ENCODE measurements around the gene NETO2. TPM values are rescaled to one million over a fixed set of nuclear protein-coding genes. Genes with fewer than 3 reads are reported as not detected.

Gene NETO2
- total and polyA plus RNA-seq, 2 of the 13 experiments (the other 11 are each of a cell fraction or from before 2014, with no cell fraction given): 8.2 to 13.5 TPM

DNA sequence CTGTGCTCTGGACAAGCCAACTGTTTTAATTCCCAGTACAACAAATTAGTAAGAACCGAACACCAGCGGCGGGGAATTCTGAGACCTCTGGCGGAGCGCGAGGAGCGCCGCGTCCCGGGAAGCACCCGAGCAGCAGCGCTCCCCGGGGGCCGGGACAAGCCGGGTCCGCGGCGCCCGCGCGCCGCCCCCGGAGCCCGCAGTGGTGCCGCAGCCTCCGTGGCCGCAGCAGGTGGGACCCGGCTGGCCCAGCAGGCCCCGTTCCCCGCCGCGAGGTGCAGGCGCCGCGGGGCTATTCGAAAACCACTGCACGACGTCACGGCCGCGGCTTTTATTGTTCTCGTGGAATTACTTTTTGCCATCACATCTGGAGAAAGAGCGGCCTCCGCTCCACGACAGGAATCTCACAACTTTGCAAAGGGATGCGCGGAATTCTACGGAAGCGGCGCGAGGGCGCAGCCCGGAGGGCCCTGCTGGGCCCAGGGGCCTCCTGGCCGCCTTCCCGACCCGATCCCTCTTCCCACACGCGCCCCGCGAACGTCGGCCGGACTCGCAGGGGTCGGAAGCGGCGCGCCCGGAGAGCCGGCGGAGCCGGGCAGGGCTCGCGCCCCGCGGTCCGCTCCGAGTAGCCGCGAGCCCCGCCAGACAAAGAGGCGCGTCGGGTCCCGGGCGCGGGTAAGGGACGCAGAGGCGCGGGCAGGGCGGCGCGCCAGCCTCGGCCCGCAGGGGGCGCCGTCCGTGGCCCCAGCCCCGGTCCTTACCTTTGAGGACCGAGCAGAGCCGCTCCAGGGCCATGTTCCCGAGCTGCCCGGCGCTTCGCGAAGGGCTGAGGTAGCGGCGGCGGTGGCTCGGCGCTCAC lies 696 bp downstream of the NETO2 start (continued):
- TF ChIP-seq, protein P1, sequence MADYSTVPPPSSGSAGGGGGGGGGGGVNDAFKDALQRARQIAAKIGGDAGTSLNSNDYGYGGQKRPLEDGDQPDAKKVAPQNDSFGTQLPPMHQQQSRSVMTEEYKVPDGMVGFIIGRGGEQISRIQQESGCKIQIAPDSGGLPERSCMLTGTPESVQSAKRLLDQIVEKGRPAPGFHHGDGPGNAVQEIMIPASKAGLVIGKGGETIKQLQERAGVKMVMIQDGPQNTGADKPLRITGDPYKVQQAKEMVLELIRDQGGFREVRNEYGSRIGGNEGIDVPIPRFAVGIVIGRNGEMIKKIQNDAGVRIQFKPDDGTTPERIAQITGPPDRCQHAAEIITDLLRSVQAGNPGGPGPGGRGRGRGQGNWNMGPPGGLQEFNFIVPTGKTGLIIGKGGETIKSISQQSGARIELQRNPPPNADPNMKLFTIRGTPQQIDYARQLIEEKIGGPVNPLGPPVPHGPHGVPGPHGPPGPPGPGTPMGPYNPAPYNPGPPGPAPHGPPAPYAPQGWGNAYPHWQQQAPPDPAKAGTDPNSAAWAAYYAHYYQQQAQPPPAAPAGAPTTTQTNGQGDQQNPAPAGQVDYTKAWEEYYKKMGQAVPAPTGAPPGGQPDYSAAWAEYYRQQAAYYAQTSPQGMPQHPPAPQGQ (CRISPR knock-in tag; IDR thresholded peaks at IDR 0.05; ENCODE audit: borderline replicate concordance): no peak
- TF ChIP-seq FLYWCH1 (CRISPR knock-in tag; IDR thresholded peaks at IDR 0.05): no peak
- TF ChIP-seq AGO1 (IDR thresholded peaks at IDR 0.05; ENCODE audit: low read depth, low read length, poor library complexity, severe bottlenecking): no peak
- TF ChIP-seq ZNF235 (CRISPR knock-in tag; IDR thresholded peaks at IDR 0.05; ENCODE audit: borderline replicate concordance): no peak; the same call in 1 of the 2 replicates
- TF ChIP-seq YEATS2 (CRISPR knock-in tag; IDR thresholded peaks at IDR 0.05; ENCODE audit: borderline replicate concordance): no peak
- TF ChIP-seq, protein P2, sequence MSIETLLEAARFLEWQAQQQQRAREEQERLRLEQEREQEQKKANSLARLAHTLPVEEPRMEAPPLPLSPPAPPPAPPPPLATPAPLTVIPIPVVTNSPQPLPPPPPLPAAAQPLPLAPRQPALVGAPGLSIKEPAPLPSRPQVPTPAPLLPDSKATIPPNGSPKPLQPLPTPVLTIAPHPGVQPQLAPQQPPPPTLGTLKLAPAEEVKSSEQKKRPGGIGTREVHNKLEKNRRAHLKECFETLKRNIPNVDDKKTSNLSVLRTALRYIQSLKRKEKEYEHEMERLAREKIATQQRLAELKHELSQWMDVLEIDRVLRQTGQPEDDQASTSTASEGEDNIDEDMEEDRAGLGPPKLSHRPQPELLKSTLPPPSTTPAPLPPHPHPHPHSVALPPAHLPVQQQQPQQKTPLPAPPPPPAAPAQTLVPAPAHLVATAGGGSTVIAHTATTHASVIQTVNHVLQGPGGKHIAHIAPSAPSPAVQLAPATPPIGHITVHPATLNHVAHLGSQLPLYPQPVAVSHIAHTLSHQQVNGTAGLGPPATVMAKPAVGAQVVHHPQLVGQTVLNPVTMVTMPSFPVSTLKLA (IDR thresholded peaks at IDR 0.05): no peak
- TF ChIP-seq, protein P3, sequence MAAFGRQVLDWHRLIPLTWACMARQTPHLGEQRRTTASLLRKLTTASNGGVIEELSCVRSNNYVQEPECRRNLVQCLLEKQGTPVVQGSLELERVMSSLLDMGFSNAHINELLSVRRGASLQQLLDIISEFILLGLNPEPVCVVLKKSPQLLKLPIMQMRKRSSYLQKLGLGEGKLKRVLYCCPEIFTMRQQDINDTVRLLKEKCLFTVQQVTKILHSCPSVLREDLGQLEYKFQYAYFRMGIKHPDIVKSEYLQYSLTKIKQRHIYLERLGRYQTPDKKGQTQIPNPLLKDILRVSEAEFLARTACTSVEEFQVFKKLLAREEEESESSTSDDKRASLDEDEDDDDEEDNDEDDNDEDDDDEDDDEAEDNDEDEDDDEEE (CRISPR knock-in tag; IDR thresholded peaks at IDR 0.05): no peak; the same call in 1 of the 2 replicates
- TF ChIP-seq, protein P4, sequence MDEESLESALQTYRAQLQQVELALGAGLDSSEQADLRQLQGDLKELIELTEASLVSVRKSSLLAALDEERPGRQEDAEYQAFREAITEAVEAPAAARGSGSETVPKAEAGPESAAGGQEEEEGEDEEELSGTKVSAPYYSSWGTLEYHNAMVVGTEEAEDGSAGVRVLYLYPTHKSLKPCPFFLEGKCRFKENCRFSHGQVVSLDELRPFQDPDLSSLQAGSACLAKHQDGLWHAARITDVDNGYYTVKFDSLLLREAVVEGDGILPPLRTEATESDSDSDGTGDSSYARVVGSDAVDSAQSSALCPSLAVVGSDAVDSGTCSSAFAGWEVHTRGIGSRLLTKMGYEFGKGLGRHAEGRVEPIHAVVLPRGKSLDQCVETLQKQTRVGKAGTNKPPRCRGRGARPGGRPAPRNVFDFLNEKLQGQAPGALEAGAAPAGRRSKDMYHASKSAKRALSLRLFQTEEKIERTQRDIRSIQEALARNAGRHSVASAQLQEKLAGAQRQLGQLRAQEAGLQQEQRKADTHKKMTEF (CRISPR knock-in tag; IDR thresholded peaks at IDR 0.05): no peak; the same call in 1 of the 2 replicates
- no peak for TF ChIP-seq SYNCRIP (IDR thresholded peaks at IDR 0.05; ENCODE audit: insufficient read depth, low read depth, low read length)
- TF ChIP-seq, protein P5, sequence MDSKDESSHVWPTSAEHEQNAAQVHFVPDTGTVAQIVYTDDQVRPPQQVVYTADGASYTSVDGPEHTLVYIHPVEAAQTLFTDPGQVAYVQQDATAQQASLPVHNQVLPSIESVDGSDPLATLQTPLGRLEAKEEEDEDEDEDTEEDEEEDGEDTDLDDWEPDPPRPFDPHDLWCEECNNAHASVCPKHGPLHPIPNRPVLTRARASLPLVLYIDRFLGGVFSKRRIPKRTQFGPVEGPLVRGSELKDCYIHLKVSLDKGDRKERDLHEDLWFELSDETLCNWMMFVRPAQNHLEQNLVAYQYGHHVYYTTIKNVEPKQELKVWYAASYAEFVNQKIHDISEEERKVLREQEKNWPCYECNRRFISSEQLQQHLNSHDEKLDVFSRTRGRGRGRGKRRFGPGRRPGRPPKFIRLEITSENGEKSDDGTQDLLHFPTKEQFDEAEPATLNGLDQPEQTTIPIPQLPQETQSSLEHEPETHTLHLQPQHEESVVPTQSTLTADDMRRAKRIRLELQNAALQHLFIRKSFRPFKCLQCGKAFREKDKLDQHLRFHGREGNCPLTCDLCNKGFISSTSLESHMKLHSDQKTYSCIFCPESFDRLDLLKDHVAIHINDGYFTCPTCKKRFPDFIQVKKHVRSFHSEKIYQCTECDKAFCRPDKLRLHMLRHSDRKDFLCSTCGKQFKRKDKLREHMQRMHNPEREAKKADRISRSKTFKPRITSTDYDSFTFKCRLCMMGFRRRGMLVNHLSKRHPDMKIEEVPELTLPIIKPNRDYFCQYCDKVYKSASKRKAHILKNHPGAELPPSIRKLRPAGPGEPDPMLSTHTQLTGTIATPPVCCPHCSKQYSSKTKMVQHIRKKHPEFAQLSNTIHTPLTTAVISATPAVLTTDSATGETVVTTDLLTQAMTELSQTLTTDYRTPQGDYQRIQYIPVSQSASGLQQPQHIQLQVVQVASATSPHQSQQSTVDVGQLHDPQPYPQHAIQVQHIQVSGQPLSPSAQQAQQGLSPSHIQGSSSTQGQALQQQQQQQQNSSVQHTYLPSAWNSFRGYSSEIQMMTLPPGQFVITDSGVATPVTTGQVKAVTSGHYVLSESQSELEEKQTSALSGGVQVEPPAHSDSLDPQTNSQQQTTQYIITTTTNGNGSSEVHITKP (CRISPR knock-in tag; IDR thresholded peaks at IDR 0.05; ENCODE audit: low read depth): no peak
- TF ChIP-seq SRY (CRISPR knock-in tag; IDR thresholded peaks at IDR 0.05): peak; percentile 77; the same call in 1 of the 2 replicates
- no peak for TF ChIP-seq HHEX (CRISPR knock-in tag; IDR thresholded peaks at IDR 0.05)
- TF ChIP-seq RCOR2 (CRISPR knock-in tag; IDR thresholded peaks at IDR 0.05): no peak
- no peak for TF ChIP-seq SOX13 (IDR thresholded peaks at IDR 0.05)
- no peak; a peak in 1 of 4 replicates for TF ChIP-seq SOX13 (CRISPR knock-in tag; conservative IDR thresholded peaks at IDR 0.05 in 1 of 2, IDR thresholded peaks at IDR 0.05 in 1 of 2)
- no peak for TF ChIP-seq ZNF572 (CRISPR knock-in tag; IDR thresholded peaks at IDR 0.05)

Data from HepG2 (cell line).